Measurements from ENCODE around the gene OR1L4. TPM values are rescaled to one million over a fixed set of nuclear protein-coding genes. Genes with fewer than 3 reads are reported as not detected.

OR1L4 gene
- total and polyA plus RNA-seq, 2 donors = 0.05 TPM; not detected in 1

Other genes starting within 250 kb of the OR1L4 start
- not detected for gene OR1J1, start 246.1 kb upstream of the OR1L4 start, total RNA-seq
- not detected for gene OR1J1, start 246.1 kb upstream of the OR1L4 start, polyA plus RNA-seq
- gene OR1J2, start 213.2 kb upstream of the OR1L4 start, total RNA-seq = not detected
- not detected for gene OR1J2, start 213.2 kb upstream of the OR1L4 start, polyA plus RNA-seq
- not detected for gene OR1J4, start 204.8 kb upstream of the OR1L4 start, total RNA-seq
- gene OR1J4, start 204.8 kb upstream of the OR1L4 start, polyA plus RNA-seq = 0.07 TPM
- gene OR1N1, start 196.7 kb upstream of the OR1L4 start, total RNA-seq = not detected
- not detected for gene OR1N1, start 196.7 kb upstream of the OR1L4 start, polyA plus RNA-seq
- gene OR1N2, start 170.9 kb upstream of the OR1L4 start, total RNA-seq = not detected
- not detected for gene OR1N2, start 170.9 kb upstream of the OR1L4 start, polyA plus RNA-seq
- 0.09 TPM for gene OR1L8, start 140.6 kb upstream of the OR1L4 start, total RNA-seq
- gene OR1L8, start 140.6 kb upstream of the OR1L4 start, polyA plus RNA-seq = not detected
- not detected for gene OR1Q1, start 109.3 kb upstream of the OR1L4 start, total RNA-seq
- gene OR1Q1, start 109.3 kb upstream of the OR1L4 start, polyA plus RNA-seq = 0.05 TPM
- gene OR1B1, start 66.4 kb upstream of the OR1L4 start, total RNA-seq = not detected
- gene OR1B1, start 66.4 kb upstream of the OR1L4 start, polyA plus RNA-seq = not detected
- not detected for gene OR1L1, start 62.3 kb upstream of the OR1L4 start, total RNA-seq
- not detected for gene OR1L1, start 62.3 kb upstream of the OR1L4 start, polyA plus RNA-seq
- gene OR1L3, start 48.9 kb upstream of the OR1L4 start, total RNA-seq = not detected
- not detected for gene OR1L3, start 48.9 kb upstream of the OR1L4 start, polyA plus RNA-seq
- gene OR1L6, start 18.3 kb downstream of the OR1L4 start, total RNA-seq = not detected
- not detected for gene OR1L6, start 18.3 kb downstream of the OR1L4 start, polyA plus RNA-seq
- gene OR5C1, start 64.9 kb downstream of the OR1L4 start, total RNA-seq = not detected
- gene OR5C1, start 64.9 kb downstream of the OR1L4 start, polyA plus RNA-seq = 0.05 TPM
- not detected for gene OR1K1, start 76.1 kb downstream of the OR1L4 start, total RNA-seq
- gene OR1K1, start 76.1 kb downstream of the OR1L4 start, polyA plus RNA-seq = not detected
- 23.6 TPM for gene PDCL, start 104.6 kb downstream of the OR1L4 start, total RNA-seq
- gene PDCL, start 104.6 kb downstream of the OR1L4 start, polyA plus RNA-seq = 14.3 TPM
- 29.7 TPM for gene RC3H2, start 181.4 kb downstream of the OR1L4 start, total RNA-seq
- gene RC3H2, start 181.4 kb downstream of the OR1L4 start, polyA plus RNA-seq = 14.7 TPM
- 10.2 TPM for gene ZBTB6, start 189.3 kb downstream of the OR1L4 start, total RNA-seq
- 9.1 TPM for gene ZBTB6, start 189.3 kb downstream of the OR1L4 start, polyA plus RNA-seq
- gene ZBTB26, start 207.5 kb downstream of the OR1L4 start, total RNA-seq = 6.7 TPM
- gene ZBTB26, start 207.5 kb downstream of the OR1L4 start, polyA plus RNA-seq = 7.0 TPM
- 18.1 TPM for gene RABGAP1, start 217.0 kb downstream of the OR1L4 start, total RNA-seq
- gene RABGAP1, start 217.0 kb downstream of the OR1L4 start, polyA plus RNA-seq = 17.4 TPM

Measured in thymus (tissue), 2 donors.